NCI-H446 treated with DMSO at 0.1 percent for 48 hours (cell line): Measurements from ENCODE around the gene MIA2.
"Not testable (repeated sequence)": the region's sequence is repeated elsewhere in the genome, so short reads cannot be mapped to it uniquely, and the experiment has no call there.

Experiments used
- DNase-seq: peaks from one replicate; lab custom pipeline; 2025; lab: John Stamatoyannopoulos, UW

Gene MIA2

GRCh38 chr14:39233680-39234326 lies at the start of gene MIA2:
MIA2 (plus strand) TSS chr14:39233915; CDS start chr14:39234115, 200 bp downstream.
- DNase-seq = no peak

GRCh38 chr14:39184628-39185255 lies 49.0 kb upstream of the MIA2 start:
- no peak for DNase-seq

DNA sequence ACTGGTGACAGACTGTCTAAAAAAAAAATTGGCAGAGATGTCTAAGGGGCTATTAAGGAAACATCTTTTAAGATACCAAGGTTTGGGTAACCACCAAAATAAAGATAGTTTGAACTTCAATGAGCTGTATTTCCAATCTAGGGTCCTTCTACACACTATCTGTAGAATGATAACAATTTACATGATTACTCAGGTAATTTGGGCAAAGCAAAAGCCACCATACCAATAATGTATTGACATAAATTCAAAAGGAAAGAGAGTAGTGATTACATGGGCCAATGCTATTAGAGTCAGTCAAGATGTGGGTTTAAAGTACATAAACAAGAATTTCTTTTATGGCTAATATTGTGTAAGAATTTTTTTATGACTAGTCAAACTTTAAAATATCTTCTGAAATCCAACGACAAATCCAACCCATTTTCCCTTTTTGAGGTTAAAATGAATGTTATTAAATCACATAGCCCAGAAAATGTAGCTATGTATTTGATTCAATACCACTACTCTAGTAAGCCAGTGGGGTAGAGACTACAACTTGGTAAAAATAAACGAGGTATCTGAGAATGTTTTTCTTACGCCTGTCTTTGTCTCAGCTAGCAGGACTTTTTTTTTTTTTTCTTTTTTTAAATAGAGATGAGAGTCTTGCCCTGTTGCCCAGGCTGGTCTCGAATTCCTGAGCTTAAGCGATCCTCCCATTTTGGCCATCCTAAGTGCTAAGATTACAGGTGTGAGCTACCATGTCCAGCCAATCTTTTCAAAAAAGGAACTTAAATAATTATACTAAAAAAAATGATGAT lies 48.3 kb upstream of the MIA2 start:
- no peak for DNase-seq

- no peak for DNase-seq
Measured at GRCh38 chr14:39186941-39187525, 46.7 kb upstream of the MIA2 start.

- DNase-seq = no peak
Measured at GRCh38 chr14:39203659-39204606, 29.8 kb upstream of the MIA2 start.

DNA sequence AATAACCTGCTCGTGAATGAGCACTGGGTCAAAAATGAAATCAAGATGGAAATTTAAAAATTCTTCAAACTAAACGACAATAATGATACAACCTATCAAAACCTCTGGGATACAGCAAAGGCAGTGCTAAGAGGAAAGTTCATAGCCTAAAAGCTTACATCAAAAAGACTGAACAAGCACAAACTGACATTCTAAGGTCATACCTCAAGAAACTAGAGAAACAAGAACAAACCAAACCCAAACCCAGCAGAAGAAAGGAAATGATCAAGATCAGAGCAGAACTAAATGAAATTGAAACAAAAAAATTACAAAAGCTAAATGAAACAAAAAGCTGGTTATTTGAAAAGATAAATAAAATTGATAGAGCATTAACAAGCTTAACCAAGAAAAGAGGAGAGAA lies 26.3 kb upstream of the MIA2 start:
- not testable (repeated sequence) for DNase-seq

DNA sequence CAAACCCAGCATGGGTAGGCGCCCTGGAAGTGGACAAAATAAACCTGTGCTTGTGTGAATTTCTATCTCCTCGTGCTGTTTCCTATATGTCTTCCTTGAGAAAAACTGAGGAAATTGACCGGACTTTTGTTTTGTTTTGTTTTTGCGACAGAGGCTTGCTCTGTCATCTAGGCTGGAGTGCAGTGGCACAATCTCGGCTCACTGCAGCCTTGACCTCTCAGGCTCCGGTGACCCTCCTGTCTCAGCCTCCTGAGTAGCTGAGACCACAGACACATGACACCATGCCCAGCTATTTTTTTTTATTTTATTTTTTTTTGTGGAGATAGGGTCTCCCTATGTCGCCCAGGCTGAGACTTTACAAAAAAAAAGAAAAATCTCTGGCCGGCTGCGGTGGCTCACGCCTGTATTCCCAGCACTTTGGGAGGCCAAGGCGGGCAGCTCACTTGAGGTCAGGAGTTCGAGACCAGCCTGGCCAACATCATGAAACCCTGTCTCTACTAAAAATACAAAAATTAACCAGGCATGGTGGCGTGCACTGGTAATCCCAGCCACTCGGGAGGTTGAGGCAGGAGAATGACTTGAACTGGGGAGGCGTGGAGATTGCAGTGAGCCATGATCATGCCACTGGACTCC lies 22.5 kb upstream of the MIA2 start:
- no peak for DNase-seq

DNA sequence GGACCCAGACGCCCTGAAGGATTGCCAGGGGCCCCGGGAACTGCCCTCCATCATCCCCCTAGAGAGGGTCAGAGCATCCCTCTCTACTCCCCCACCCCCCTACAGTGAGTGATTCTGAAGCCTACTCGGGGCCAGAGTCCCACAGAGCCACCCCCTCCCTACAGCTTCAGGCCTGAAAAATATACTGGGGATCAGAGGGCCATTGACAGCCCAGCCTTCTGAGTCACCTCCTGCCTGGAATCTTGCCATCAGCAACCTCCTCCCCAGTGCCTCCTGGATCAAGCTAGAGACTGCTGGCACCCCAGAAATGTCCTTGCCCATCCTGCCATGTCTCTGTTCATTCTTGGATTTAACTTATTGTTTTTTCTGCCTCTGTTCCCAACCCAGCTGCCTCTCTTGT lies 21.7 kb upstream of the MIA2 start:
- DNase-seq = no peak

- no peak for DNase-seq
Measured at GRCh38 chr14:39212693-39213092, 21.0 kb upstream of the MIA2 start.

DNA sequence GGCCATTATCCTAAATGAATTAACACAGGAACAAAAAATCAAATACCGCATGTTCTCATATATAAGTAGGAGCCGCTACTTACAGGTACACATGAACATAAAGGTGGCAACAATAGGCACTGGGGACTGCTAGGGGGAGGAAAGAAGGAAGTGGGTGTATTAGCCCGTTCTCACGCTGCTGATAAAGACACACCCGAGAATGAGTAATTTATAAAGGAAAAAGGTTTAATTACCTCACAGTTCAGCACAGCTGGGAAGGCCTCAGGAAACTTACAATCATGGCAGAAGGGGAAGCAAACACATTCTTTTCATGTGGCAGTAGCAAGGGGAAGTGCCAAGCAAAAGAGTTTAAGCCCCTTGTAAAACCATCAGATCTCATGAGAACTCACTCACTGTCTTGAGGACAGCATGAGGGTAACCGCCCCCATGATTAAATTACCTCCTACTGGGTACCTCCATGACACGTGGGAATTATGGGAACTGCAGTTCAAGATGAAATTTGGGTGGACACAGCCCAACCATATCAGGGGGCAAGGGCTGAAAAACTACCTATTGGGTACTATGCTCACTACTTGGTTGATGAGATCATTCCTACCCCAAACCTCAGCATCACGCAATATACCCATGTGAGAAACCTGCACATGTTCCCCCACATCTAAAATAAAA lies 16.4 kb upstream of the MIA2 start:
- no peak for DNase-seq

GRCh38 chr14:39218171-39218769 lies 15.4 kb upstream of the MIA2 start:
- peak; percentile 9 for DNase-seq

- DNase-seq = no peak
Measured at GRCh38 chr14:39219075-39219499, 14.6 kb upstream of the MIA2 start.

- DNase-seq = not testable (repeated sequence)
Measured at GRCh38 chr14:39220473-39220872, 13.2 kb upstream of the MIA2 start.

GRCh38 chr14:39228044-39228443 lies 5.7 kb upstream of the MIA2 start:
- DNase-seq = no peak

GRCh38 chr14:39228509-39229221 lies 5.0 kb upstream of the MIA2 start:
- no peak for DNase-seq

DNA sequence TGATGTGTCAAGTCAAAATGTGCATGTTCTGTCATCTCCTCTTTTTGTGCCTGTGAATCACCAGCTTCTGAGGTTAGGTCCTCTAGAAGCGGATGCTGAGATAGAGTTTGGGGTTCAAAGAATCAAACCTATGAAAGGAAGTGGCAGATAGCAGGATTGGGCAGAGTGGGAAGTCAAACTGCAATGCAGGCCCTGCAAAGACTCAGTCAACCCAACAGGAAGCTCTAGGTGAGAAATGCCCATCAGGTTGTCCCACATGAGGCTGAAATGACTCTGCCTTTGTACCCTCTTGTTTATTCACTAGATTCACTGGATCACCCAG lies 4.5 kb upstream of the MIA2 start:
- no peak for DNase-seq

GRCh38 chr14:39229601-39230110 lies 4.1 kb upstream of the MIA2 start:
- DNase-seq = no peak

GRCh38 chr14:39230416-39231035 lies 3.2 kb upstream of the MIA2 start:
- peak; percentile 9 for DNase-seq
